Left hindlimb (tissue), 1 donor: ENCODE measurements around the gene INPP4A.

Experiments
- DNase-seq: peaks from one replicate; pipeline ENCODE4 v3.0.0-alpha.2; 2018

The INPP4A gene

DNA sequence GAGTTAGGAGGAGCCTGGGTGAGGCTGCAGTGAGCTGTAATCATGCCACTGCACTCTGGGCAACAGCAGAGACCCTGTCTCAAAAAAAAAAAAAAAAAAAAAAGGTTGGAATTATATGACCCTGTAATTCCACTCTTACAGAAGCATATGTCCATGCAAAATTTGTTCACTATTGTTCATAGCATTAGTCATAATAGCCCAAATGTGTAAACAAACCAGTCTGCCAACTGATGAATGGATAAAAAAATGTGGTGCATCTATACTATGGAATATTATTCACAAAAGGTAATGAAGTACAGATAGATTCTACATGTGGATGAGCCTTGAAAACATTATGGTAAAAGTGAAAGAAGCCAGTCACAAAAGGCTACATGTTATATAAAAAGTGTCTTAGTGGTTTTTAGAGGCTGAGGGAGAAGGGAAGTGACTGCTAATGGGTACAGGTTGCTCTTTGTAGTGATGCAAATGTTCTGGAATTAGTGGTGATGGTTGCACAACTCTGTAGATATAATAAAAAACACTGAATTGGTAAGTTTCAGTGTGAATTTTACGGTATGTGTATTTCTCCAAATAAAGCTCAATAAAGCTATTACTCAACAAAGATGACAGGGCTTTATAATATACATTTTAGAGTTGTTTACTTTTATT lies 154.2 kb downstream of the INPP4A start:
- no peak for DNase-seq

DNA sequence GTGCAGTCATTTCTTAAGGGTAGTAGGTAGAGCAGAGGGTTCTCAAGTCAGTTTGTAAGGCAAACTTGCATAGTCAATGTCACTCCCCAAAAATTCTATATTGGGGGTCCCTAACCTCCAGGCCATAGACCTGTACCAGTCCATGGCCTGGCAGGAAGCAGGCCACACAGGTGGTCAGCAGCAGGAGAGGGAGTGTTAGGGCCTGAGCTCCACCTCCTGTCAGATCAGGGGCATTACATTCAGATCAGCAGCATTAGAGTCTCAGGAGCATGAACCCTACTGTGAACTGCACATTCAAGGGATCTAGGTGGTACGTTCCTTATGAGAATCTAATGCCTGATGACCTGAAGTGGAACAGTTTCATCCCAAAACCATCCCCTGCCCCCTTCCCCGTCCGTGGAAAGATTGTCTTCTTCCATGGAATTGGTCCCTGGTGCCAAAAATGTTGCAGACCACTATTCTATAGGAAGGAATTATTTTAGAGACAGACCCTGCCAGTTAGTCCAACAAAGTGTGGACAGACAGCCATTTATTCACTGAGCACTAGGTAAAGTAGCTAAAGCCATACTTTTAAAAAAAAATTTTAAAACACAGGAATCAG lies 157.0 kb downstream of the INPP4A start:
- no peak for DNase-seq

DNA sequence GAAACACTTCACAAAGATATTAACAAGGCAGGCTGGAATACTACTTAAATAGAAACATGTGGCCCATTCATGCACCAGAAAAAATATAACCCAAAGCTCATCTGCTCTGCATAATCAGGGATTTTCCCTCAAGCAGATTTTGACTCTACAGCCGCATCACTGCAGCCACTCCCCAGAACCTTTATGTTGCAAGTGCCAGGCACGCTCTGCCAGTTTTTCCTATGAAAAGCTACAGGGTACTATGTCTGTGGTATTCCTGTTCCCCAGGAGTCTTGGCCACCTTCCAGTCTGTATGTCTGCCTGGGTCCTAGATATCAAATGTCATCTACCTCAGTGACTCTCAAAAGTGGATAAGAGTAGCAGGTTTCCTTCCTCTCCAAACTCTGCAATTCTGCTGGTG lies 159.9 kb downstream of the INPP4A start:
- DNase-seq = no peak

DNA sequence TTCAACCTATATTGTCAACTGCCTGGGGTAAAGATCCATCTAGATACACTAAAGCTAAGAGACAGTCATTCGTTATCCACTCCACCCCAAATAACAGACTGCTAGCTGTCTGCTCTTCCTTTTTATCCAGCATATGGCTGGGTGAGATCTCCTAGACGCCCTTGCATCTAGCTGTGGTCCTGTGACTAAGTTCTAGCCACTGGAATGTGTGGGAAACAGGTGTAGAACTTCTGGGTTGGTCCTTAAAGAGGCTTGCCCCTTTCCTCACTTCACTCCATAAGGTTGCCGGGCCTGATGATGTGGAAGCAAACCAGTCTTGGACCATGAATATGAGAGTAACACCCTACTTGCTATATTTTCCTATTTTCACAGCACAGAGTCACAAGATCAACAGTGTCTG lies 160.4 kb downstream of the INPP4A start:
- DNase-seq = no peak

DNA sequence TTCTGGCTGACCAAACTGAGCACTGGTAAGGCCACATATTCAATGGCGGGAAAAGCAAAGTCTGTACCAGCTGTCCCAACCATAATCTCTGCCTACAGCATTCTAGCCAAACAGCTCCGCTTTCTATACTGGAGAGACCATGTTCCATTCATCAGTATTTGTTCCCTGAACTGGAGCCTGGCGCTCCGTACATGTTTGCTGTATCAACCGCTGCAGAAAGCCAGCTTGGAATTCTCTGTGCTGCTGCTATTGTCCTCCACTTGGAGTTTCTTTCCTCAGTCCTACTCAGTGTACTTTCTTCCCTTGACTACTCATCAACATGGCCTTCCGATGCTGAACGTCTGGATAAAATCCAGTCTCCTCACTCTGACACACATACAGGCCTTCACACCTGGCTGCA lies 161.8 kb downstream of the INPP4A start:
- DNase-seq = no peak

DNA sequence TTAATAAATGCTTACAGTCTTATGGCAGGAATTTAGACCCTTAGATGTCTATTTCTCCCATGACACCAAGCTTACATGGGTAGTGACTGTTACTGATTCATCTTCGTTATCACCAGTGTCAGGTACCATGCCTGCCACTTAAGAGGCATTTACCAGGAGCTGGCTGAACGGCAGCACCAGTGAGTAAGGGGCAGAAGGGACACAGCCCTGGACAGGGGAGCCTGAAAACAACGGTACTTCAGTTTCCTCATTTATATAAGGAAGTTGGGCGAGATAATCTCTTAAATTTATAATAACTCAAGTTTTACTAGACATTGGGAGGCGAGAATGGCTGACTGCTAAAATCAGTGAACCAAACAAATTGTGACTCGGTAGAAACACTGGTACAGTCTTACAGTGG lies 162.4 kb downstream of the INPP4A start:
- no peak for DNase-seq

DNA sequence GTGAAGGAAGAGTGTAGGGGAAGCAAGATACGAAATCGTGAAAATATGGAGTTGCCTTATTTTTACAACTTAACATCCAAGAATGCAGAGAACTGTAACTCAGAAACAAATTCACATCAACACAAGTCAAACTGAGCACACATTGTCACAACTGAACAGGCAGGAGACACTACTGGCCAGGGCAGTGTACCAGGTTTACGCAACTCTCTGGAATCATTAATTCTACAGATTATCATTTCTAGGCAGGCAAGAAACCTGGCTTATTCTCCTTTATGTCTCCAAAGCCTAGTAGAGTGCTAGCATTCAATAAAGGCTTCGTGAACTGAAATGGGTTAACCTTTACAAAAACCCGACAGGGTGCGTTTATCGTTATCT lies 163.1 kb downstream of the INPP4A start:
- no peak for DNase-seq

DNA sequence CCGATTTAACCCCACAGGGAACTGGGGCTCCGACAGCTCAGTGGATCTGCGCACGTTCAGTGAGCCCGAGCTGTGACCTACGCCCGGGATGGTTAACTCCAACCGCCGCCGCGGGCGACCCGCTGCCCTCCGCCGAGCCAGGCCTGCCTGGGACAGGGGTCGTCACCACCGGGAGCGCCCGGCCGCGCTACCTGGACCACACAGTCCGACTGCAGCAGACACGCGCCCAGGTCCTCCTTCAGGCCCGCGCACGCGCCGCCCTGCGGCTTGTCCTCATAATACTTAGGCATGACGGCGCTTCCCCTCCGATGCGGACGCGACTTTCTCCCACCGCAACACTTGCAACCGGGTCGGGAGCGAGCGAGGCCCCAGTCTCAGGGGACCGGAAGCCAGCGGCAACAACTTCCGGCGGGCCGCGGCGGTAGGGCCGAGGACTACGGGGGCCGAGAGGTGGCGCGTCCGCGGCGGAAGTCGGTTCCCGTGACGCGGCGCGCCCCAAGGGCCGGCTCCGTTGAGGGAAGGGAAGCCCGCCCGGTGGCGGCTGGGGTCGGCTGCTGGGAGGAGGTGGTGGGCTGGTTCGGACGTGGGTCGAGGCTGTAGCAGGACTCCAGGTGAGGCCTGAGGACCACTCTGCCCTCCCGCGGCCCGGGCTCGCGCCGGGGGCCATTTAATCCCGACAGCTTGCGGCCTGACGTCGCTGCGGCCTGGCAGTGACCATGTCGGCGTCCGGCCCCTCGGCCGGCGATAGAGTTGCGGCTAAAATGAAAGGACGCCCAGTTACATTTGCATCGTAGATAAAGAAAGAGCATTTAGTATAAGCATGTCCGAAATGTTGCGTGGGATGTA lies 163.7 kb downstream of the INPP4A start, which contains the start of the genes COA5 and UNC50:
Gene COA5, minus strand, starts transcription at position 397 of the 846 bp plus-strand sequence. Its CDS starts 107 bp downstream, at position 290.
Gene UNC50, plus strand, starts transcription at position 474 of the 846 bp plus-strand sequence. CDS start 1,171 bp downstream, outside the sequence.
- peak; percentile 92 for DNase-seq

DNA sequence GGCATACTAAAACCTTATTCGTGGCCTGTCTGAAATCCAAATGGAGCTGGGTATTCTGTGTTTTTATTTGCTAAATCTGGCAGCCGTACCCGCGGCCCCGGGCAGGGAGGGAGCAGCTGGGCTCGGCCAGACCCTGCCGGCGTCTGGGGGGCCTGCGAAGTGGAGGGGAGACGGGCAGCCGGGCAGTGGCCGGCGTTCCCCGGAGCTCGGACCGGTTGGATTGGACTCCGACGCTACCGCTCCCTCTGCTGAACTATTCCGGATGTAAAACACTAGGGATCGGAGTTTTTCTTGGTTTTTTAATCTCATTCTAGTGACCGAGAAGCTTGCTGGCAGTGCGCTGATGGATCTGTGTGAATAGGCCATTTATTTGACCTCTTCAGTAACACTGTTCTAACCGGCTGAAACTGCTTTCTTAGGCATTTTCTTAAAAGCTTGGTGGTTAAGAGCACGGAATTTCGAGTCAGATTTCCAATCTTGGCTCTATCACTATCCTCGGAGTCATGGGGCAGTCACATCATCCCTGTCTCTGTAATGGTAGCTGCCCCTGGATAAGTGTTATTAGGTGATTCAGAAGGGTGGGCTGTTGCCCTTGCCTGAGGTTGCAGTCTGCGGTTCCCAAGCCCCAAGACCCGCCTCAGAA lies 164.4 kb downstream of the INPP4A start:
- DNase-seq = no peak

DNA sequence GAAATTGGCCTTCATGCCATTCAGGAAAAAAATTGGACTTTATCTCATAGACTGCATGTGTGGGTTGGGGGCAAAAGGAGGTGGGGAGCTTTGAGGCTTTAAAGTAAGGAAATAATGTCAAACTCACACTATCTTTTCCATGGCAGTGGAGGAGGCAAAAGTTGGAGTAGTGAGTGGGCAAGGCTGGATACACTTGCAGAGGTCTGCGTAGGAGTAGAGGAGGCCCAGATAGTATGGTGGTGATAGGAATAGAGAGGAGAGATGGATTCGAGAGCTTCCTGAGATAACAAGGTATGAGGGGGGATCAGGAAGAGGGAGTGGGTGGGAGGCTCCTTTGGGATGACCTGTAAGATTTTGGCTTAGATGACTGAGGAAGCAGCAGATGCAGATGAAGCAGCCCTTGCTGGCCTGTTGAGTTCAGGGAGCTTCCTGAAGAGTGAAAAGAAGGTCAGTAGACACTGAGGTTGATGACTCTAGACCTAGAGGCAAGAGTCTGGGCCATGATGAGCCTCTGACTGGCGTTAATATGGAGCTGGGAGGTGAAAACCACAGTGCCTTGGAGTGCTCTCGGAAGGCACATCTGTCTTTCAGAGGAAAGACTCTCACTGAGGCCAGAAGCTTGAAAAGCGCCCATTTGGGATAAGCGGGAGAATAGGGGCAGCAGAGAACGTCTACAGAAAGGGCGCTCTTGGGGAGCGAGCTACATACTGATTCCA lies 169.5 kb downstream of the INPP4A start:
- DNase-seq = no peak

DNA sequence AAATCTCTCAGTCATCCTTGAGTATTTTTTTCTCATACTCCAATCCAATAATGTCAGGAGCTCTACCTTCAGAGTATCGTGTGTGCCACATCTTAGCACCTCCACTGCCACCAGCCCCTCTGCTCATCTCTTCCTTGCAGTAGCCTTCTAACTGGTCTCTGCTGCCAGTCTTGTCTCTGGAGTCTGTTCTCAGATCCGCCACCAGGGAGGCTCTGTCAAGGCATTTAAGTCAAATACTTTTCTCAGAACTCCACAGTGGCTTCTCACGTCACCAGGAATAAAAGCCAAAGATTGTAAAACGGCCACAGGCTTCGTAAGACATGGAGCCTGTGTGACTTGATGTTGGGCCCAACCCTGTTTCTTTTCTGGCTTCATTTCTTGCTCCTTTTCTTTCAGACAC lies 170.8 kb downstream of the INPP4A start:
- no peak for DNase-seq

DNA sequence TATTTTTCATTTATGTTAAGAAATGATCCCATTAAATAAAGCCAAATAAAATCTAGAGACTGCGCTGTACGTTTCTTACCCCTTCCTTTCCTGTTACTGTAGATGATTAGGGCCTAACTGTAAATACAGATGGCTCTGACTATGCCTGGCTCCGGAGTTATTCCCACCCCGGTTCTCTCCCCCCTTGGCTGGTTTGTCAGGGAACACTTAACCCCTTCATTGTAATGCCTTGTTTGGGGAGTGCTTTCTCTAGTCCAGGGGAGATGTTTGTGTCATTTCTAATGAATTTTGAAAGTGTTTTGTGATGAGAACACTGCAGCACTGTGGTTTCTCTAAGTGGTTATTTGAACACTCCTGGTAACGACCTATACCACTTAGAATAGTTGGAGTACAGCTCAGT lies 172.5 kb downstream of the INPP4A start:
- DNase-seq = no peak

DNA sequence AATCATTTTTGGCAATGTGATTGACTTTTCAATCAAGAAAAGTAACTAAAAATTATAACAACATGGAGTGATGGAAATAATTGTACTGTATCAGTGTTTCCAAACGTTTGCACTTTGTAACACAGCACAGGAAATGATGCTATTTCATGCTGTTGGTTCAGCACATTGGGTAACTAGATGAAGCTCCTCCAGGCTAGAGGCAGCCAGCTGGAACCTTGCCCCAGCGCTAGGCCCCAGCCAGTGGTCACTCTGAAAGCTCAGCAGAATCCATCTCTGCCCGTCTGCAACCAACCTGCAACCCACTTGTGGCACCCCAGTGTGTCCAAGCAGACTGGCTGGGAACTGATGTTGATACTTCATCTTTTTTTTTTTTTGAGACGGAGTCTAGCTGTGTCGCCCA lies 179.0 kb downstream of the INPP4A start:
- no peak for DNase-seq

DNA sequence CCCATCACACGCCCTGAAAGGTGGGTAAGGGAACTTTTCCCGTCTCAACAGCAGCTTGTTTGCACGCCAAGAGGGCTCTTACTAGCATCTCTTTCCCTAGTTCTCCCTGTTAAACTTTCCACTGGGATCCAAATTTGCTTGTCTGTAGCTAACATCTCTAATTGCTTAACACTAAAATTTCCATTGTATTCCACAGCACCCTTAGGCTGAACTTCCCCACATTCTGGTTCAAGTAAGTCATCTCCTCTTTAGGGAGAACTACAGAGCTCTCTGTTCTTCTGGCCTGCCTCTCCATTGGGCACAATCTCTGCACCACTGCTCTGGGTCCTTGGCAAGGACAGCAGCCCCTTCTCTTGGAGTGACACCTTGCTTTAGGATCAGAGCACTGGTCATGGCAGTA lies 187.7 kb downstream of the INPP4A start:
- DNase-seq = no peak

DNA sequence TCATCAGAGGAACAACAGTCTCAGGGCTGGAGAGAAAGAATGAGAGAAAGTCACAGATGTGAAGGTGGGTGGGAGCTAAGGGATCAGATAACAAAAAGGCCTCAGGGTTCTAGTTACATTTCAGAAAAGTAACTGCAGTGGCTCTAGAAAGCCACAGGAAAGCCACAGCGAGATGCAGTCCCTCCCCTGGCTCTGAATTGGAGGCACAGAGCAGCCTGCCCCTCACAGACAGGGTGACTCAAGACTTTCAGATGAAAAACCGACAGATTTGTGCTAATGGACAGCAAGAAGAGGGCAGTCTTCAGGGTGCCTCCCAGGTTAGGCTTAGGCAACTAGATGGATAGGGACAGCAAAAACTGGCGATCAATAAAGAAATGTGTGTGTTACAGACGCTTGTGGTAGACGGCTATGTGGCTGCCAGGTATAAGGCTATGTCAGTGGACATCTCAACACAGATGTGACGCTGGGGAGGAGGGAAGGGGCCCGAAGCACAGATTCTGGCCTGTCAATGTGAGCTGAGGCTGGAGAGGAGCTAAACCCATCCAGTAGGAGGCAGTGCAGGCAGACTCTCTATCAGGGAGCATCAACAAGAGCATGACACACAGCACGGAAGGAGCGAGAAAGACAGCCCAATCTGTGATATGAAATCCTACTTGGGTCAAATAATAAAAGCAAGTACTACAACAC lies 189.9 kb downstream of the INPP4A start:
- DNase-seq = no peak

DNA sequence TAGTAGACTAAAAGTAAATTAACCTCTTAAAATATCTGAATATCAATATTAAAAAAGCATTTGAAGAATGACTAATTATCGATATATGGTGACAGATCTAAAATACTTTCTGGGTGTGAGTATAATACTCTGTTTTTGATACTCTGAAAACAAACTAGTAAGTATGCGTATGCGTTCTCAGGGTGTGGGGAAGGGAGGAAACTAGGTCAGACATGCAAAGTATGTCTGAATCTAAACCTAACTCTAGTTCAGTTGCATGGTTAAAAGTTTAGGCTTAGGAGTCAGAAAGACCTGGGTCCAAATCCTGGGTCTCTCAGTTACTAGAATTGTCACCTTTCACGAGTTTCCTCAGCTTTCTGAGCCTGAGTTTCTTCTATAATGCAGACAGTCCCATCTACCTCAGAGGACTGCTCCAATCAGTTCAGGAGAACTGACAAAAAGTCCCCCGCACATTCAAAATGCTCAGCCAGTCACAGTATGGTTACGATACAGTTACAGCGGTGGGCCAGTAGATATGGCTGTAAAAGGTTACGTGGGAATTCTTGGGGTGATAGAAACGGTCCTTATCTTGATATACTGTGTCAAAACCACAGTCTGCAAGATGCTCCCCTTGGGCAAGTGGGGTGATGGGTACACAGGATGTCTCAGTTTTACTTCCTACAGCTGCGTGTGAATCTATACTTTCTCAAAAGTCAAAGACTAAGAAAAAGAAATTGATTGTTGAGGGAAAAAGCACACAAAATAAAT lies 192.9 kb downstream of the INPP4A start:
- no peak for DNase-seq

DNA sequence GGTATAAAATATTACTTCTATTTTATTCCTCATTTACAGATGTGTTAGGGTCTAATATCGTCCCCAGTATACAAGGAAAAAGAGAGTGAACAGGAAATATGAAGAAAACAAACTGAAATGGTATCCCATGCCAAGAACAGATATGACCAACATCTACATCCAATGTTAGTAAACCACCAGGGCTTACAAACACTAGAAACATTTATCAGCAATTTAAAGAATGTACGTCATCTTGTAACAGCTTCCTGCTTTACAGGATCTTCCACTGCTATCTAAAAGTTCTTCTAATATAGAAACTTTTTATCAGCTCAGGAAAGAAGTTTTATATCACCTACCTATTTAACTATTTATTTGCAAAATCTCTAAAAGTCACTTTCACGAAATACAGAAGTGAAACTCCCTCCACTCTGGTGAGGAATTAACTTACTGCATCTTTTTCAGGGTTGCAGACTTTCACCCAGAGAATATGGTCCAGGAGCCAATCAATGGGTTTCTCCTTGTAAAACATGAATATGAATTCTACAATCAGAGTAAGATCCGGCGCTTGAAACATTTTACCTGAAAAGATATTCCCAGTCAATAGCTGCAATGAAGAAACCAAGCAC lies 198.9 kb downstream of the INPP4A start:
- DNase-seq = no peak
